Measurements from ENCODE around the gene BRIP1. TPM values are rescaled to one million over a fixed set of nuclear protein-coding genes. Genes with fewer than 3 reads are reported as not detected.

BRIP1 gene
- total and polyA plus RNA-seq, 2 donors (not counting 3 experiments of a cell fraction or from before 2014, with no cell fraction given), result 1.8 to 12.1 TPM

DNA sequence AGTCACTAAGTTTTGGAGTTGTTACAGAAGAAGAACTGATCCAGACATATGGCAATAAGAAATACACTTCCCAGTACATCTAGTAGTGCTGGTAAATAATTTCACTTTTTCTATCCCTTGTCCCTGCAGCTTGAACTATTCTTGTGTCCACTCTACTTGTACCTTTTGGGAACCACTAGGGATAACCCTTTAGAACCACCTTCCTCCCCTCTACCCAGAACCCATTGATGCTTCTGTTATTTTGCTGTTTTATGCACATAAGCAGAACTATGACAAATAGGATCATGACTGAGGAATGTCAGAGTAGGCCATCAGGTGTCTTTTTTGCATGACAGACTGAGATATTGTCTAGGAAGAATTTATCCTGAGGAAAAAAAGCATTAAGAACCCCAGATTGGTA, 125.1 kb downstream of the BRIP1 start:
- FAIRE-seq (no peak), DNase-seq (ENCODE audit: low read depth, low spot score) (no peak)
- POLR2A ChIA-PET, result no interaction called here
- no peak overlapping the region for H3K4me2 ChIP-seq (ENCODE audit: insufficient read depth, low read length)
- no peaks in the 10 kb centered on the region for H3K9me3 ChIP-seq (replicated peaks; ENCODE audit: control insufficient read depth, insufficient read depth, low read length)
- no peaks in the 10 kb centered on the region for H3K9me1 ChIP-seq (replicated peaks; ENCODE audit: control insufficient read depth, extremely low read depth, insufficient read depth, low read length)
- no peaks in the 10 kb centered on the region for H3K27me3 ChIP-seq (ENCODE audit: control insufficient read depth in 2 of 2, insufficient read depth in 2 of 2, low read length in 2 of 2)
- CTCF ChIA-PET, result interaction anchor here (0.8 kb wide), 1 partner anchor 37 kb away, joined by 3 read pairs; no protein-coding TSS in a partner anchor
- TF ChIP-seq, protein P1, sequence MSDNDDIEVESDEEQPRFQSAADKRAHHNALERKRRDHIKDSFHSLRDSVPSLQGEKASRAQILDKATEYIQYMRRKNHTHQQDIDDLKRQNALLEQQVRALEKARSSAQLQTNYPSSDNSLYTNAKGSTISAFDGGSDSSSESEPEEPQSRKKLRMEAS (IDR thresholded peaks at IDR 0.05; ENCODE audit: insufficient read depth, insufficient read length), result no peak
- TF ChIP-seq, protein P2, sequence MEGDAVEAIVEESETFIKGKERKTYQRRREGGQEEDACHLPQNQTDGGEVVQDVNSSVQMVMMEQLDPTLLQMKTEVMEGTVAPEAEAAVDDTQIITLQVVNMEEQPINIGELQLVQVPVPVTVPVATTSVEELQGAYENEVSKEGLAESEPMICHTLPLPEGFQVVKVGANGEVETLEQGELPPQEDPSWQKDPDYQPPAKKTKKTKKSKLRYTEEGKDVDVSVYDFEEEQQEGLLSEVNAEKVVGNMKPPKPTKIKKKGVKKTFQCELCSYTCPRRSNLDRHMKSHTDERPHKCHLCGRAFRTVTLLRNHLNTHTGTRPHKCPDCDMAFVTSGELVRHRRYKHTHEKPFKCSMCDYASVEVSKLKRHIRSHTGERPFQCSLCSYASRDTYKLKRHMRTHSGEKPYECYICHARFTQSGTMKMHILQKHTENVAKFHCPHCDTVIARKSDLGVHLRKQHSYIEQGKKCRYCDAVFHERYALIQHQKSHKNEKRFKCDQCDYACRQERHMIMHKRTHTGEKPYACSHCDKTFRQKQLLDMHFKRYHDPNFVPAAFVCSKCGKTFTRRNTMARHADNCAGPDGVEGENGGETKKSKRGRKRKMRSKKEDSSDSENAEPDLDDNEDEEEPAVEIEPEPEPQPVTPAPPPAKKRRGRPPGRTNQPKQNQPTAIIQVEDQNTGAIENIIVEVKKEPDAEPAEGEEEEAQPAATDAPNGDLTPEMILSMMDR (IDR thresholded peaks at IDR 0.05; ENCODE audit: extremely low read depth in 1 of 2, insufficient read depth in 1 of 2, low read depth in 1 of 2, low read length in 2 of 2), result no peak
- TF ChIP-seq JUN (IDR thresholded peaks at IDR 0.05; ENCODE audit: borderline replicate concordance, insufficient read depth, insufficient read length, low read depth) (no peak), POLR2A (IDR thresholded peaks at IDR 0.05; ENCODE audit: low read depth, low read length) (no peak), EZH2 (IDR thresholded peaks at IDR 0.05; ENCODE audit: borderline replicate concordance, low read depth, low read length, severe bottlenecking) (no peak), MYC (IDR thresholded peaks at IDR 0.05; ENCODE audit: low read depth, low read length) (no peak), GATA2 (IDR thresholded peaks at IDR 0.05; ENCODE audit: insufficient read depth, insufficient read length, low read depth, low read length) (no peak), FOS (IDR thresholded peaks at IDR 0.05; ENCODE audit: borderline replicate concordance, insufficient read depth, low read length) (no peak)
- no peak overlapping the region for H2AFZ ChIP-seq (ENCODE audit: low read depth, low read length)
- no peaks in the 10 kb centered on the region for H3K4me1 ChIP-seq (ENCODE audit: control insufficient read depth, extremely low read depth, insufficient read depth, low read length)
- no peak overlapping the region for H3K9ac ChIP-seq (replicated peaks; ENCODE audit: extremely low read depth, insufficient read depth, low read length)
- BruUV-seq (replicated peaks), result no TSS peak
- H3K79me2 ChIP-seq (ENCODE audit: control insufficient read depth, insufficient read depth, low read length), result no peaks in the 10 kb centered on the region
- intact Hi-C loops (cut with micrococcal nuclease), result no loop called here
- H3K27ac ChIP-seq (ENCODE audit: insufficient read depth, low read depth, low read length), result no peak overlapping the region
- H3K4me3 ChIP-seq (replicated peaks in 1 of 3; ENCODE audit: insufficient read depth in 1 of 3, low read depth in 1 of 3, low read length in 3 of 3), result no peak overlapping the region
- dilution Hi-C loops (cut with MboI; ENCODE audit: extremely low pct_ligation_motif_present, low sequenced_read_pairs), result no loop called here
- no peaks in the 10 kb centered on the region for H4K20me1 ChIP-seq (replicated peaks; ENCODE audit: control insufficient read depth, extremely low read depth, insufficient read depth, low read length)
- H3K36me3 ChIP-seq (ENCODE audit: control insufficient read depth in 2 of 2, extremely low read depth in 1 of 2, insufficient read depth in 2 of 2, low read length in 2 of 2), result peaks cover 0 to 2% of the 10 kb centered on the region in 2 experiments
